ENCODE data around the gene TRPC5OS. TPM values are rescaled to one million over a fixed set of nuclear protein-coding genes. Genes with fewer than 3 reads are reported as not detected.

Gene TRPC5OS
- total RNA-seq: not detected in 2 replicates

DNA sequence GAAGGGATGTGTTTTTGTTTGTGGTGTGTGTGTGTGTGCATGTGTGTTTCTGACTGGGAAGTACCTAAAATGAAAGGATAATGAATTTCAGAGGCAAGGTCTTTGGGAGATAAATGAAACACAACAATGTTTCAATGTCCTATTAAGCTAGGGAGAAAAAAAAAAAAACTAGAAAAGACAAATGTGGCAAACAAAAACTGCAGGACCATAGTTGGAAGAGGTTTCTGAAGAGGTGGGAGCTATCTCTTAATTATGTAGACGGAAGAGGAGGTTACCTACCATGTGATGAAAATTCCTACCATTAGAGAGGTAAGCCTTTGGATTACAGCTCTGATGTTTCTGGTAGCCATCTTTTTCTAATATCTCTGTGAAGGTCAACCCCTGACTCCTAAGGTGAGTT lies at the start of gene TRPC5OS:
TRPC5OS (plus strand) TSS at position 301 of the 400 bp plus-strand sequence. CDS start 25,669 bp downstream, outside the sequence.
- DNase-seq (ENCODE audit: low read depth, low spot score): no peak

DNA sequence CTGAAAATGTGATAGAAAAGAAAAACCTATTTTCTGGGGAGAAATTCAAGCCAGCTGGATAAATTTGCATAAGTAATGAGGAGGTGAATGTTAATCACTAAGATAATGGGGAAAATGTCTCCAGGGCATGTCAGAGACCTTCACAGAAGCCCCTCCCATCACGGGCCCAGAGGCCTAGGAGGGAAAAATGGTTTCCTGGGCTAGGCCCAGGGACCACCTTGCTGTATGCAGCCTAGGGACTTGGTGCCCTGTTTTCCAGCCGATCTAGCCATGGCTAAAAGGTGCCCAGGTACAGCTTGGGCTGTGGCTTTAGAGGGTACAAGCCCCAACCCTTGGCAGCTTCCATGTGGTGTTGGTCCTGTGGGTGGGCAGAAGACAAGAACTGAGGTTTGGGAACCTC lies 46.6 kb upstream of the TRPC5OS start:
- DNase-seq (ENCODE audit: low read depth, low spot score): no peak

DNA sequence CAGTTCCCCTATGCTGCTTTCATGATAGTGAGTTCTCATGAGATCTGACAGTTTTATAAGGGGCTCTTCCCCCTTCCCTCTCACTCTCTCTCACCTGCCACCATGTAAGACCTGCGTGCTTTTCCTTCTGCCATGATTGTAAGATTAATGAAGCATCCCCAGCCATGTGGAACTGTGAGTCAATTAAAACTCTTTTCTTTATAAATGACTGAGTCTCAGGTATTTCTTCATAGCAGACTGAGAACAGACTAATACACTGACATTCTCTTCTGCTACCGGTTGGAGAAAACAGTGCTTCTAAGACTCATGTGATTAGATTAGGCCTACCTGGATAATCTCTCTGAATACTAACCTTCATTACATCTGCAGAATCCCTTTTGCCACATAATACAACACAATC lies 45.4 kb upstream of the TRPC5OS start:
- DNase-seq (ENCODE audit: low read depth, low spot score): no peak

DNA sequence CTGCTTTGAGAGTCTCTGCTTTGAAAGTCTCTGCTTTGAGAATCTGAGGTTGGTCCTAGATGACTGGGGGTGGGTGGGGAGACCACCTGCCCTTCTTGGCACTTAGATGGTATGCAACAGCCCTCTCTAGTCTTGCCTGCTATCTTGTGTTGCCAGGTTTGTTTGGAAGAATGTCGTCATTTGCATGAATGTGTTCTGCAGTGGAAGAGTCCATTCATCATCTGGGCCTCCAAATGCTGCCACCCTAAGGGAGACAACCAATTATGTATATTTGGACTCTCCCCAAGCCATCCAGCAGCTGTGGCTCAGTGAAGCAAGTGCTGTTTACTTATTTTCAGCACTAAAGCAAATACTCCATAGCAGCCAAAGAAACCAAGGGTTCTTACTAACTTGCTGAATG lies 44.6 kb upstream of the TRPC5OS start:
- DNase-seq (ENCODE audit: low read depth, low spot score): no peak

DNA sequence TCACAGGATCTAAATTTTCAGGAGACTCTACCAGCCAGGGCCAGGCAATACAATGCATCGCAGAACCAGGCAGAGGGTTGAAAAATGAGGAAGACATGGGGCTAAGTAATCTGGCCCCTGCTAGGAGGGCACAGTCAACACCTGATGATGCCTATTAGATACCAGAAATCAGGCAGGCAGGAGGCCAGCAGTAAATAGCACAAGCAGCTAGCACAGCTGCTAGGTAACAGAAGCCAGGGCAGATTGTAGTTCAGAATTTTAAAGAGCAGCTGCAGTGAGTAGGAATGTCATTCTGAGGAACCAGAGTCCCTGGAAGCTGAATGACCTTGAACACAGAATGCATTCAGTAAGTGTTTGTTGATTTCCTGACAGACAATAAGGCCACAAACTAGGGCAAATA lies 38.8 kb upstream of the TRPC5OS start:
- no peak for DNase-seq (ENCODE audit: low read depth, low spot score)

DNA sequence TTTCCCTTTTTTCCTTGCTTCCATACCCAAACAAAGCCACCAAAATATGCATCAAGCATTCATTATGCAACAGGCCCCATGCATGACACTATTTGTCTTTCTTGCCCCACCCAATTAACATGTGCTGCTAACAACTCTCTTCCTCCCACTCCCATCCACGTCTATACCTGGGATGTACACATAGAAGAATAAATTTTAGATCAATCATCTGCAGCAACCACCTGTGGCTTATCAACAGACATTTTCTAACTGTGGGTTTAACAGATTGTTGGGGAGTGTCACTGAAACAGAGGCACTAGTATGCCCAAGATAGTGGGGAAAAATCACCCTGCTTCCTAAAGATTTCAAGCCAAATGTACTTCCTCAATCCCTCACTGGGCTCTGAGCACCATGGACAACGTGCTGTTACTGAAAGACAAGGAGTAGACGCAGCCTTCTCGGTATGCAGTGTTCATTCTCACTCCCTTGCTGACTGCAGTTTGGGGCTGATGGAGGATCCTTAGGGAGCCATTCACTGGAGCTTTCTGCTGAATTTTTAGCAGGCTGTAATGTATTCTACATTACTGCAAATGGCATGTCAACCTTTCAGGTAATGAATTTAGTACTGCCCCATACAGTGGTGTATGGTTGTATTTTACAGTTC lies 28.4 kb upstream of the TRPC5OS start:
- DNase-seq (ENCODE audit: low read depth, low spot score): no peak

DNA sequence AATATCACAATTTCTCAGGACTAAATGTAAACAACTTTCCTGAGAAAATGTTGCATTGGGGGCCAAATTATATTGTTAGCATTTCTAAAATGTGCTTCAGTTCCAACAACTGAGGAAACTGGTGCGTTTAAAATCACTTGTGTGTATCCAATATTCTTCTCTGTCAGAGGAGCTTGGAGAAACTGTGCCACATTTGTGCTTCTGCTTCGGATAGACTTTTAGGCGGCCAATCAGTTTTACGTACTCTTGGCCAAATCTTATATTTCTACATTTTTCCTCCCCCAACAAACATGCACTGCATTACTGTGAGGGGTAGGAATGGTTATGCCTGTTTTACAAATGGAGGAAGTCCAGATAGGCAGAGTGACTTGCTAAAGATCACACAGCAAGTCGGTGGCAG lies 27.4 kb upstream of the TRPC5OS start:
- DNase-seq (ENCODE audit: low read depth, low spot score): no peak

DNA sequence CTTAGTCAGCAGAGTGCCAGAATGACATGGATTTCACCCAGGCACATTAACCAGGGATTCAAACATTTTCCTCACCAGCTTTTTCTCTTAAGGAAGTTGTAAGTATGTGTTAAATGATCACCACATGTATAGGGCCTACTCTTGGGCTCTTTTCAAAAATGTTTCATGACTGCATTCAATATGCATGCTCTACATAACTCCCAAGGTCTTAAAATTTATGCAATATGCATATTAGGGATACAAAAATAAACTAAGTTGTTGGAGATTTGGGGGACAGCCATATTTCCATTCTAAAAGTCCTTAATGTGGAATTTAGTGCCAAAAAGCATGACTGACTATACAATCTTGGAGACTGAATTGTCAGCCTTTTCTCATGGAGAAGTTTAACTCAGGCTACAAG lies 25.0 kb upstream of the TRPC5OS start:
- no peak for DNase-seq (ENCODE audit: low read depth, low spot score)

DNA sequence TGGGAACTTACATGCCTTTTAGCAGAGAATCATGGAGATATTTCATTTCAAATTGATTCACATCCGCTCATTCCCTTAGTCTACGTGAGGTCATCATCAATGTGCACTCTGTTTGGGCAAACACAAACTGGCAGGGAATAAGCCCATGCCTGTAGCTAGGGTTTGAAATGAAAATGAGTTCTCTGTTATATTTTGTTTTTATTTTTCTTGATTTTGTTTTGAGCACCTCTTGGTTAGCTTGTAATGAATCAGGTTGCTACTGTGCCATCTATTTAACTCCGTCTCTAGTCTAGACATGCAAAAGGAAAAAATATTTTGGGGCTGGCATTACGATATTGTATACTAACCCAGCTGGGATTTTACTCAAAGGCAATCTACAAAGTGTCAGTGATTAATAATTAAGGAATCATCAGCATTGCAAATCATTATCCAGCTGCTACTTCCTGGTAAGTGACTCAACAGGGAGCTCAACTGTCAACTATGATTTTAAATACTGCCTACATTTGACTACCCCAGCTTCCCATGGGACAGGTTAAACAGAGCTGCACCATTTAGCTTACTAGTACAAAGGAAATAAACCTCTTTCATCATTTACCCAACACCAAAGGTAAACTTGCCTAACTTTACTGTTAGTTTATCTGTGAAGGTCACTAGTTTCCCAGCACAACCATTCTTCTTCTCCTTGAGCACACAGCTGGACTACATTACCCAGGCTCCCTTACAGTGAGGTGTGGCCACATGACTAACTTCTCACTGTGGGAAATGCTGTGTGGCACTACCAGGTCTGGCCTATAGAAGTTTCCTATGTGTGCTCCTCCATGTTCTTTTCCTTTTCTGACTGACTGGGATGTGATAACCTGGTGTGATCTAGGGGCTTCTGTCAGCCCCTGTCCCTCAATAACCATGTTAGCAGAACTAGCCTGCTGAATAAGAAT lies 21.2 kb upstream of the TRPC5OS start:
- DNase-seq (ENCODE audit: low read depth, low spot score): no peak

DNA sequence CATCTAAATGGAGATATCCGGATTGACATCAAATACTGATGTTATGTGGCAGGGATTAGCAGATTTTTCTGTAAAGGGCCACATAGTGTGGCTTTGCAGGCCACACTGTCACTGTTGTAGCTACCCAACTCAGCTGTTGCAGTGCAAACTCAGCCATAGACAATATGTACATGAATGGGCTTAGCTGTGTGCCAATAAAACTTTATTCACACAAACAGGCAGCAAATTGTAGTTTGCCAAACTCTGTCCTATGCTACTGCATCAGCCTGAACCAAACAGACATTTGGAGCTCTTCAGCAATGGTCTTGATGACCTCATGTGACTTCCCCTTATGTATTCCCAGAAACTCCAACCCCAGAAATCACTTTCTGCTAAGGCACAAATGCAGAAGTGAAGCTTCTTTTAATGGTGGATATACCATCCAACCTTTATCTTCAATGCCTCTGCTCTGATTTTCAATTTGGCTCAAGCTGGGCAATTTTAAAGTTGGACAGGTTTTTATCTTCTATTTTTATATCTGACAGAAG lies 18.4 kb upstream of the TRPC5OS start:
- no peak for DNase-seq (ENCODE audit: low read depth, low spot score)

DNA sequence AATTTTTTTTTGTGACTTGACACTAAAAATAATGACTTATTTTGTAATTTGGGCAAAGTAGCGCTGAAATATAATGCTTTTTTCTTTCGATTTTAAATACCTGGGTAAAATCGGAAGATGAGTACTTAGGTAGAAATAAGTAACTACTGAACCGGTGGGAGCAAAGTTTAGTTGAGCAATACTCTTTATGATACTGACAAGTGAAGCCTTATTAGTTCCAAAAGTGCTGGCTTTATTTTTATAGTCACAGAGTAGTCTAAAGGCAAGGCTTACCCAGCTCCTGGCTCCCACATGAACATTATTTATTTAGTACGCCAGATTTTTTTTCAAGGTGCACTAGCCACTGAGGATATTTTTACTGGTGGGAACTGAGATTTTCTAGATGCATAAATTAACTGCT lies 14.4 kb upstream of the TRPC5OS start:
- DNase-seq (ENCODE audit: low read depth, low spot score): no peak

DNA sequence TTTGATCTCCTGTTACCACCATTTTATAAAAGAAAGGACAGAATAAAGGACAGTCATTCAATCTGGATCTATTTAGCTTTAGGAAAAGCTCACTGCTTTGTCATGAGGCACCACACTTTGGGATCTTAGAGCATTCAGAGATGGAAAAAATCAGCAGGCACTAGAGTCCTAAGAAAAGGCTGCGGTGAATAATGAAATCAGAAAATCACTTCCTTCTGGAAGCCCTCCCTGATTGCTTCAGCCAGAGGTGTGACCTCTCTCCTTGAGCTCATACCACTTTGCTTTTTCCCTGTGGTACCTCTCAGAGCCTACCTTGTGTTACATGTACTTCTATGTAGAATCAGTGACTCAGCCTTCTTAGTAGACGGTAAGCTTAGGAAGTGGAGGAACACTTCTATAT lies 8.7 kb upstream of the TRPC5OS start:
- no peak for DNase-seq (ENCODE audit: low read depth, low spot score)

DNA sequence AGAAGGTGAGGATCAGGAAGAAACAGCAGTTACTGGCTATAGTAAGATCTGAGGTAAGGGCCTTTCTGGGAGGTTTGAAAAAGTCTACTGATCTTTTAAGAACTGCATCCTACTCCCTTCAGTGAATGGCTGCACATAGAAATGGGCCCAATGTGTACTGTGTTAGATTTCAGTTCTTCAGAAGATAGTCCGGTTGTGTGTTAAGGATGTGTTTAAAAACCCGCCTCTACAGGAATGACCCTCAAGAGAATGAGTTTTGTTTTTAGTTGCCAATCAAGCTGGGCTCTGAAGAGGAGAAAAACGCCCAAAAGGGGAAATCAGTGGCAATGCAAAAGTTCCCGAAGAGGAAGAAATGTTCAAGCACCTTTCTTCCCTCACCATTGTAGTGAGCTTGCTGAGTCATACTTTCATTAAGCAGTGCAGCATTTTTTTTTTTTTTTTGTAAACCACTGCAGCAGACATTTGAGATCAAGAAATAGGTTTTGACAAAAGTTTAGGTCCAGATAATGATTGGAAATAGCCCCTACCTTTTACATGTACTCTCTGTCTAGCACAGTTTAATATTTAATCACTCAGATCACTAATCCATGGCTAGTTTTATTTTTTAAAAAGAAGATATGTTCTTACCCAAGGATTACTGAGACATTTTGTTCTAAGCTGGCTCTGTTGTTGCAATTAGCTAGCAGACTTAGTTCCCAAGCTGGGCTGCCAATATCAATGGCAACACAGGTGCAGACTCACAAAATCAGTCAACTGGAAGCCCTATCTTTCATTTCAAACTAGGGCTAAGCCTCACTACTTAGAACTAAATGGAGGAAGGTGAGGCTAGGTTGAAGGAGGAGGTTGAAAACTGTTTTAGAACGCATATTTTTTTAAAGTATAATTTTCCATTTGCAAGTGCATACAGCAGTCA lies 7.0 kb upstream of the TRPC5OS start:
- no peak for DNase-seq (ENCODE audit: low read depth, low spot score)

DNA sequence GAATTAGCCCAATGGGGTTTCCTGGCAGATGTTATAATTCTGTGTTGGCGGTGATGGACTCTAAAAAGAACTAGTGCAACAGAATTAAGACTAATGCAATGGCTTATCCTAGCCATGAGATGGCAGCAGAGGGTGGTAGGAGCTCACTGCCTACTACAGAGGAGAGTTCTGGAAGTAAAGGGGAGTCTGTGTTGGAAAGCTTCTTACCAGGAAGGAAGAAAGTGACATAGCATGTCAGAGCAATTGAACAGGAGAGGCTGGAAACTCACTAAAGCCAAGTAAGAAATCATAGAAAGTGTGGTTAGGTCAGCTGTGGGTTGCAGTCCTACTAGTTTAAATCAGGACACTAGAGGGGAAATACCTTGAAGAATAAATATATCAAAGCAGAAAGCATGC lies 6.3 kb upstream of the TRPC5OS start:
- peak; percentile 8 for DNase-seq (ENCODE audit: low read depth, low spot score)

DNA sequence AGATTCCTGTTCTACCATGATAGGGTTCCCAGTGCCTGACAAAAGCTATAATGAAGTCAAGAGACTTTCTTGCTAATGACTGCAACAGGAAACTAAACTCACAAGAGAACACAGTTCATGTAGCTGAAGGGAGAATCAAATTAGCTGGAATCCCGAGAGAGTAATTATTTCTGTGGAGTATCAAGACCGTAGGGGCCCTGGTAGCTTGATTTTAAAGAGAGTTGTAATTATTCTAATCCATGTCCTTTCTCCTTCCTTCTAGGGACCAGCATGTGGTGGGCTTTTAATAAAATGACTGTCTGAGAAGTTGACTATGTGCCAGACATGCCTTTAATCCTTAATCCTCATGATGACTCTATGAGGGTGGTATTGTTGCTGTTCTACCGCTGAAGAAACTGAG lies 1.7 kb upstream of the TRPC5OS start:
- no peak for DNase-seq (ENCODE audit: low read depth, low spot score)

DNA sequence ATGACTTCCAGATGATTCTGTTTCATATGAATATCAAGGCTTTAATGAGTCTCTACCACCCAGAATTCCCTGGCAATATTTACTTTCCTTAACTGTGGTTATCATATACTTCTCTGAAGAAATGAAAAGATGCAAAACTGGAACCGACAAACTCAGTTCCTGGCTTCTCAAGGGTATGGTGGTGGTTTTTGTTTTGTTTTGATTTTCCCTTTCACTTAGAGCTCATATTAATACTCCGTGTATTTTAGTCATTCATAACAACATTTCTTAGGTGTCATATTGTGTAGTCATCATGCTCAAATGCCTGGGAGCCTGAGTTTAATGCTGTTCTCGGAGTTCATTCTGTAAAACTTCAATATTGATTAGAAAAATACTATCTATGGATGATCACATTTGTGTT lies 665 bp downstream of the TRPC5OS start:
- no peak for DNase-seq (ENCODE audit: low read depth, low spot score)

DNA sequence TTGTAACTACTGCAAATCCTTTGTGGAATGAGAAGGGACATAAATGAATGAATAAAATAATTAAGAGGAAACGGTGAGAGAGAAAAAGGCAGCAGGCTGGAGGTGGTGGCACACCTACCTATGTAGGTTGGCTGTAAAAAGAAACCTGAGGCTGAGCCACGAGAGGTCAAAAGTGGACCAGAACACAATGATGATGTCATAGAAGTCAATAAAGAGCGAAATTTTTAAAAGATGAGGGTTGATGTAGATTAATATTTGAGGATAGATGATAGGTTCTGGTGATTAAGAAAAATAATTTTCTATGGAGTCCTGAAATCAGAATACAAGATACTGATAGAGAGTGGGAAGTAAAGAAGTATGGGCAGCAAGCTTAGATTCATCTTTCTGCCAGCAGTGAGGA lies 1.7 kb downstream of the TRPC5OS start:
- DNase-seq (ENCODE audit: low read depth, low spot score): no peak

DNA sequence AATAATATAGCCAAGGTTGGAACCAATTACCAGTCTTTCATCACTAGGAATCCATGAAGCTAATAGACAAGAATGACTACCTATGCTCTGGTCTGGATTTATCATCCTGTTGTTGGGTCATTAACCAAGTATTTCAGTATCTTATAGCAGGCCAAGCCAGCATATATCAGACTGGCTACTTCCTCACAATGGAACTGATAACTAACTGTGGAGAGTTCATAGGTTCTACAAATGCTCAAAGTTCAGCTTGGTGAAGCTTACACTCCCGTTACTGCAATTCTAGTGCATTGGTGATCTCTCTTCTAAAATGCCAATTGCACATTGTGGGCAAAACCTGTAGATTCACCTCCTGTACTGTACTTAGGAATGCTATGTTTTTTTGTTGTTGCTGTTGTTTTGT lies 4.8 kb downstream of the TRPC5OS start:
- no peak for DNase-seq (ENCODE audit: low read depth, low spot score)

DNA sequence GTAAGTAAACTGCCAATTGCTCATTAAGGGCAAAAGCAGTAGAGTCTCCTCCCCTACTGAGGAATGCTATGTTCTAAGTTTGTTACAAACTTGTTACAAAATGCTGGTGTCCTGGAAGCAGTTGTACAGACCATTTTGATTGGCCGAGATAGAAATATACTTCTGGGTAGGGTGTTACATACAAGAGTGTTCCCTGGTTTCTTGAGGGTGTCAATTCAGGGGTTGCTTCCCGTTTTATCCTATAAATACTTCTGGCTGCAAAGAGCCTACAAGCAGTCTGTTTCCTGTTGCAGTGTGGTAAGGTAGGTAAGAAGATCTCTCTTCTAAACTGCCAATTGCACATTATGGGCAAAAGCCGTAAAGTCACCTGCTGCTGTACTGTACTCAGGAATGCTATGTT lies 5.7 kb downstream of the TRPC5OS start:
- DNase-seq (ENCODE audit: low read depth, low spot score): no peak

DNA sequence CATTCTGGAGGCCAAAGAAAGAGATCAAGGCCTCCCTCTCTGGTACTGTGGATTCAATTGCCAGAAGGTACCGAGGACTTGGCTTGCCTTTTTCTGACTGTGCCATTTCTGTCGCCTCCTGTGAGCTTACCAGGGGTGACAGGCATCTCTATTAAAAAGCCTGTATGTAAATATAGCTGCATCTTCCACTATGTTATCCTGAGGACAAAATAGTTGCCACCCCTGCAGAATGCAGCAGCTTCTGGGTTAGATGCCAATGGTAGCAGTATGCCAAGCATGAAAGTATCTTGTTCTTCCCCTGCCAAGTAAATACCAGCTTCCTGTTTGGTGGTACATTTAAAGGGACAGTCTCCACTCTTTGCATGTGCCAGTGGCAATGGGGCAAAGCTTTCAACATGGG lies 10.7 kb downstream of the TRPC5OS start:
- no peak for DNase-seq (ENCODE audit: low read depth, low spot score)

DNA sequence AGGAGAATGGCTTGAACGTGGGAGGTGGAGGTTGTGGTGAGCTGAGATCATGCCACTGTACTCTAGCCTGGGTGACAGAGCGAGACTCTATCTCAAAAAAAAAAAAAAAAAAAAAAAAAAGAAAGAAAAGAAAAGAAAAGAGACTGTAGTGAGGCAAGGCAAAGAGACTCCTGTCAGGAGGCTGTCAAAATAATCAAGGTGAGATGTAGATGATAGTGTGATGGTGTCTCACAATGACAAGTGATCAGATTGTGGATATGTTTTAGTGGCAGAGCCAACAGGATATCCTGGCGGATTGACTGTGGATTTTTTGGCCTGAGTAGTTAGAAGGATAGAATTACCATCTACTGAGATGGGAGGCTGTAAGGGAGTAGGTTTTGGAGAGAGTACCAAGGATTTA lies 12.6 kb downstream of the TRPC5OS start:
- no peak for DNase-seq (ENCODE audit: low read depth, low spot score)

DNA sequence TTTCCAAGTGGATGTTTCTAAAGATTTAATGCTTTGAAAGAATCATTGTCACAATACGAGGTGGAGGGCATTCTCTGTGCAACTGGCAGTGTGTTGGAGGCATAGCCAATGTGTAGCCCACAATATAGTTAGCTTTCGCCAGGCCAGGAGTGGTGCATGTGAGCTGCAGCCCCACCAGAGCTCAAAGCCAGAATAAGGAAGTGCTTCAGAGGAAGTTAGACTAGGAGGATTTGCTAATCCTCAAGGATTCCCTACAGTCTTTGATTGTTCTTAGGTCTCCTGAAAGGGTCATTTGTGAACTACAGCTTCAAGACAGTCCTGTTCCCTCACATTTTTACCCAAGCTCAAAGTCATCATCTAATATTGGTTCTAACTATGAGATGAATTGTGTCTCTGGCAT lies 16.4 kb downstream of the TRPC5OS start:
- no peak for DNase-seq (ENCODE audit: low read depth, low spot score)

Data from pulmonary artery endothelial cell (primary cell).